HS-27A (cell line): Measurements from ENCODE around the gene AP2A1.

Experiments used
- DNase-seq: peaks from one replicate; pipeline ENCODE4 v3.0.0-alpha.2; 2012; ENCODE audit warnings: low read depth, missing footprints

Gene AP2A1

GRCh38 chr19:49855676-49856573 lies 89.1 kb downstream of the AP2A1 start:
- no peak for DNase-seq

GRCh38 chr19:49856574-49857021 lies 89.8 kb downstream of the AP2A1 start:
- no peak for DNase-seq
